ENCODE measurements around the gene RAD51B.
"Not testable (repeated sequence)": the region's sequence is repeated elsewhere in the genome, so short reads cannot be mapped to it uniquely, and the experiment has no call there.

The RAD51B gene

GRCh38 chr14:67971627-67972625 lies 152.3 kb downstream of the RAD51B start:
- Histone ChIP-seq H3K9me3 (ENCODE audit: control insufficient read depth, low read length) (no peaks in the 10 kb centered on the region), H3K9ac (ENCODE audit: low read length) (no peak overlapping the region), H3K4me1 (ENCODE audit: control insufficient read depth, insufficient read depth, low read length) (no peaks in the 10 kb centered on the region), H3K36me3 (ENCODE audit: control insufficient read depth, insufficient read depth, low read length, severe bottlenecking) (no peaks in the 10 kb centered on the region), H3K4me3 (ENCODE audit: low read length) (no peak overlapping the region), H3K27me3 (replicated peaks; ENCODE audit: control insufficient read depth, insufficient read depth, low read length) (no peaks in the 10 kb centered on the region)
- DNase-seq (ENCODE audit: low read depth) = peak; percentile 32

- Histone ChIP-seq H3K4me1 (ENCODE audit: control insufficient read depth, insufficient read depth, low read length) (no peaks in the 10 kb centered on the region), H3K9ac (ENCODE audit: low read length) (no peak overlapping the region), H3K9me3 (ENCODE audit: control insufficient read depth, low read length) (no peaks in the 10 kb centered on the region), H3K27me3 (replicated peaks; ENCODE audit: control insufficient read depth, insufficient read depth, low read length) (no peaks in the 10 kb centered on the region), H3K36me3 (ENCODE audit: control insufficient read depth, insufficient read depth, low read length, severe bottlenecking) (no peaks in the 10 kb centered on the region), H3K4me3 (ENCODE audit: low read length) (no peak overlapping the region)
- no peak for DNase-seq (ENCODE audit: low read depth)
These were observed 153.9 kb downstream of the RAD51B start for GRCh38 chr14:67973436-67973835.

GRCh38 chr14:67975470-67975869 lies 155.9 kb downstream of the RAD51B start:
- Histone ChIP-seq H3K27me3 (replicated peaks; ENCODE audit: control insufficient read depth, insufficient read depth, low read length) (no peaks in the 10 kb centered on the region), H3K4me1 (ENCODE audit: control insufficient read depth, insufficient read depth, low read length) (no peaks in the 10 kb centered on the region), H3K36me3 (ENCODE audit: control insufficient read depth, insufficient read depth, low read length, severe bottlenecking) (no peaks in the 10 kb centered on the region), H3K4me3 (ENCODE audit: low read length) (no peak overlapping the region), H3K9me3 (ENCODE audit: control insufficient read depth, low read length) (no peaks in the 10 kb centered on the region), H3K9ac (ENCODE audit: low read length) (no peak overlapping the region)
- DNase-seq (ENCODE audit: low read depth) = no peak

- no peaks in the 10 kb centered on the region for H3K36me3 ChIP-seq (ENCODE audit: control insufficient read depth, insufficient read depth, low read length, severe bottlenecking)
- H3K9me3 ChIP-seq (ENCODE audit: control insufficient read depth, low read length) = no peaks in the 10 kb centered on the region
- no peaks in the 10 kb centered on the region for H3K4me1 ChIP-seq (ENCODE audit: control insufficient read depth, insufficient read depth, low read length)
- no peak overlapping the region for H3K9ac ChIP-seq (ENCODE audit: low read length)
- no peaks in the 10 kb centered on the region for H3K27me3 ChIP-seq (replicated peaks; ENCODE audit: control insufficient read depth, insufficient read depth, low read length)
- no peak overlapping the region for H3K4me3 ChIP-seq (ENCODE audit: low read length)
- no peak for DNase-seq (ENCODE audit: low read depth)
These were observed 158.0 kb downstream of the RAD51B start for GRCh38 chr14:67977434-67978034.

- no peaks in the 10 kb centered on the region for H3K36me3 ChIP-seq (ENCODE audit: control insufficient read depth, insufficient read depth, low read length, severe bottlenecking)
- H3K27me3 ChIP-seq (replicated peaks; ENCODE audit: control insufficient read depth, insufficient read depth, low read length) = no peaks in the 10 kb centered on the region
- H3K4me1 ChIP-seq (ENCODE audit: control insufficient read depth, insufficient read depth, low read length) = no peaks in the 10 kb centered on the region
- H3K9me3 ChIP-seq (ENCODE audit: control insufficient read depth, low read length) = no peaks in the 10 kb centered on the region
- H3K9ac ChIP-seq (ENCODE audit: low read length) = no peak overlapping the region
- no peak for DNase-seq (ENCODE audit: low read depth)
- H3K4me3 ChIP-seq (ENCODE audit: low read length) = no peak overlapping the region
These were observed 159.2 kb downstream of the RAD51B start for GRCh38 chr14:67978749-67979148.

- Histone ChIP-seq H3K4me3 (ENCODE audit: low read length) (no peak overlapping the region), H3K36me3 (ENCODE audit: control insufficient read depth, insufficient read depth, low read length, severe bottlenecking) (no peaks in the 10 kb centered on the region), H3K4me1 (ENCODE audit: control insufficient read depth, insufficient read depth, low read length) (peaks cover 22% of the 10 kb centered on the region), H3K27me3 (replicated peaks; ENCODE audit: control insufficient read depth, insufficient read depth, low read length) (no peaks in the 10 kb centered on the region), H3K9ac (ENCODE audit: low read length) (no peak overlapping the region), H3K9me3 (ENCODE audit: control insufficient read depth, low read length) (no peaks in the 10 kb centered on the region)
- DNase-seq (ENCODE audit: low read depth) = no peak
These were observed 163.4 kb downstream of the RAD51B start for GRCh38 chr14:67982711-67983608.

GRCh38 chr14:67984274-67984673 lies 164.7 kb downstream of the RAD51B start:
- DNase-seq (ENCODE audit: low read depth) = no peak
- H3K36me3 ChIP-seq (ENCODE audit: control insufficient read depth, insufficient read depth, low read length, severe bottlenecking) = no peaks in the 10 kb centered on the region
- peaks cover 24% of the 10 kb centered on the region for H3K4me1 ChIP-seq (ENCODE audit: control insufficient read depth, insufficient read depth, low read length)

GRCh38 chr14:67986131-67986841 lies 166.7 kb downstream of the RAD51B start:
- Histone ChIP-seq H3K27me3 (replicated peaks; ENCODE audit: control insufficient read depth, insufficient read depth, low read length) (no peaks in the 10 kb centered on the region), H3K36me3 (ENCODE audit: control insufficient read depth, insufficient read depth, low read length, severe bottlenecking) (no peaks in the 10 kb centered on the region), H3K4me3 (ENCODE audit: low read length) (no peak overlapping the region), H3K9ac (ENCODE audit: low read length) (no peak overlapping the region), H3K4me1 (ENCODE audit: control insufficient read depth, insufficient read depth, low read length) (peaks cover 24% of the 10 kb centered on the region), H3K9me3 (ENCODE audit: control insufficient read depth, low read length) (no peaks in the 10 kb centered on the region)
- no peak for DNase-seq (ENCODE audit: low read depth)

More at GRCh38 chr14:67984274-67984673, 164.7 kb downstream of the RAD51B start:
- Histone ChIP-seq H3K9ac (ENCODE audit: low read length) (no peak overlapping the region), H3K4me3 (ENCODE audit: low read length) (no peak overlapping the region), H3K27me3 (replicated peaks; ENCODE audit: control insufficient read depth, insufficient read depth, low read length) (no peaks in the 10 kb centered on the region), H3K9me3 (ENCODE audit: control insufficient read depth, low read length) (no peaks in the 10 kb centered on the region)

GRCh38 chr14:67987606-67988005 lies 168.0 kb downstream of the RAD51B start:
- Histone ChIP-seq H3K4me1 (ENCODE audit: control insufficient read depth, insufficient read depth, low read length) (peaks cover 24% of the 10 kb centered on the region), H3K27me3 (replicated peaks; ENCODE audit: control insufficient read depth, insufficient read depth, low read length) (no peaks in the 10 kb centered on the region), H3K9me3 (ENCODE audit: control insufficient read depth, low read length) (no peaks in the 10 kb centered on the region), H3K4me3 (ENCODE audit: low read length) (peak overlapping the region; percentile 72), H3K9ac (ENCODE audit: low read length) (peak overlapping the region; percentile 64), H3K36me3 (ENCODE audit: control insufficient read depth, insufficient read depth, low read length, severe bottlenecking) (no peaks in the 10 kb centered on the region)
- DNase-seq (ENCODE audit: low read depth) = peak; percentile 82

- peak overlapping the region; percentile 72 for H3K4me3 ChIP-seq (ENCODE audit: low read length)
- DNase-seq (ENCODE audit: low read depth); H3K27me3 ChIP-seq (replicated peaks; ENCODE audit: control insufficient read depth, insufficient read depth, low read length); H3K9ac ChIP-seq (ENCODE audit: low read length); H3K9me3 ChIP-seq (ENCODE audit: control insufficient read depth, low read length); H3K36me3 ChIP-seq (ENCODE audit: control insufficient read depth, insufficient read depth, low read length, severe bottlenecking): not testable (repeated sequence)
- peaks cover 24% of the 10 kb centered on the region for H3K4me1 ChIP-seq (ENCODE audit: control insufficient read depth, insufficient read depth, low read length)
These were observed 168.6 kb downstream of the RAD51B start for GRCh38 chr14:67988210-67988609.
